Measurements from ENCODE around the gene TFF1.

Gene TFF1

GRCh38 chr21:42312626-42313104 lies 53.7 kb downstream of the TFF1 start:
- H3K27ac ChIP-seq (ENCODE audit: low read length) = no peak overlapping the region
- TF ChIP-seq CTCF (IDR thresholded peaks at IDR 0.05; ENCODE audit: low read depth, low read length) = no peak
- no peak for TF ChIP-seq EZH2phosphoT487 (IDR thresholded peaks at IDR 0.05; ENCODE audit: low read depth)
- H3K4me1 ChIP-seq (ENCODE audit: low read length) = peaks cover 5% of the 10 kb centered on the region
- H2AFZ ChIP-seq (ENCODE audit: low read depth, low read length) = no peak overlapping the region
- H3K36me3 ChIP-seq (replicated peaks; ENCODE audit: low read depth, low read length) = no peaks in the 10 kb centered on the region
- no peaks in the 10 kb centered on the region for H3K79me2 ChIP-seq (ENCODE audit: low read length)
- no peak overlapping the region for H3K9ac ChIP-seq (ENCODE audit: low read length)
- no peak overlapping the region for H3K4me2 ChIP-seq (ENCODE audit: low read length)
- H3K4me3 ChIP-seq (ENCODE audit: low read length) = no peak overlapping the region
- H3K27me3 ChIP-seq (ENCODE audit: low read depth, low read length) = peaks cover 22% of the 10 kb centered on the region; the same call in 1 of the 2 replicates
- no peaks in the 10 kb centered on the region for H4K20me1 ChIP-seq (ENCODE audit: insufficient read depth, low read length)
- no peaks in the 10 kb centered on the region for H3K9me3 ChIP-seq (ENCODE audit: insufficient read depth, low read length)

Data from OCI-LY3 (cell line).